Fibroblast of peridontal ligament (primary cell): ENCODE data around the gene ACD.

Experiments used
- DNase-seq: peaks from one replicate; pipeline ENCODE4 v3.0.0-alpha.2; 2010; ENCODE audit errors: extremely low read depth

ACD gene

GRCh38 chr16:67661886-67662652 is 2.0 kb upstream of the ACD start:
- DNase-seq = no peak

GRCh38 chr16:67661101-67661761 is 1.2 kb upstream of the ACD start:
- peak; percentile 38 for DNase-seq

- peak; percentile 94 for DNase-seq
Measured at GRCh38 chr16:67660564-67661028, 536 bp upstream of the ACD start, which contains the start of gene PARD6A. Gene PARD6A (plus strand): TSS chr16:67660960. CDS start chr16:67661039, 79 bp downstream.

- no peak for DNase-seq
Measured at GRCh38 chr16:67658849-67659674, 998 bp downstream of the ACD start.

GRCh38 chr16:67657751-67658518 is 2.1 kb downstream of the ACD start:
- DNase-seq = no peak

- DNase-seq = no peak
Measured at GRCh38 chr16:67657017-67657608, 2.9 kb downstream of the ACD start.

- no peak for DNase-seq
Measured at GRCh38 chr16:67656344-67657016, 3.6 kb downstream of the ACD start.

- no peak for DNase-seq
Measured at GRCh38 chr16:67655363-67655762, 4.7 kb downstream of the ACD start.

GRCh38 chr16:67654403-67654911 is 5.6 kb downstream of the ACD start:
- no peak for DNase-seq

GRCh38 chr16:67653789-67654402 is 6.2 kb downstream of the ACD start:
- no peak for DNase-seq

- DNase-seq = no peak
Measured at GRCh38 chr16:67653128-67653788, 6.8 kb downstream of the ACD start.

GRCh38 chr16:67652578-67653127 is 7.4 kb downstream of the ACD start:
- no peak for DNase-seq

GRCh38 chr16:67651847-67652246 is 8.2 kb downstream of the ACD start:
- DNase-seq = no peak

- no peak for DNase-seq
Measured at GRCh38 chr16:67651039-67651438, 9.0 kb downstream of the ACD start.

GRCh38 chr16:67650023-67650422 is 10.0 kb downstream of the ACD start:
- DNase-seq = no peak

GRCh38 chr16:67649494-67649931 is 10.5 kb downstream of the ACD start:
- no peak for DNase-seq

- DNase-seq = no peak
Measured at GRCh38 chr16:67648764-67649407, 11.2 kb downstream of the ACD start.

GRCh38 chr16:67648088-67648763 is 11.8 kb downstream of the ACD start:
- DNase-seq = no peak
